ENCODE results near the gene CAMK1D.

CAMK1D gene

GRCh38 chr10:12465385-12466136 lies 116.2 kb downstream of the CAMK1D start:
- Histone ChIP-seq H3K79me2 (ENCODE audit: insufficient read depth, low read length) (no peaks in the 10 kb centered on the region), H3K4me3 (ENCODE audit: low read depth in 1 of 2, low read length in 2 of 2) (no peak overlapping the region), H3K36me3 (ENCODE audit: insufficient read depth, low read length) (no peaks in the 10 kb centered on the region), H3K4me2 (ENCODE audit: insufficient read depth, low read length) (no peak overlapping the region), H3K27ac (ENCODE audit: low read length) (no peak overlapping the region), H4K20me1 (ENCODE audit: insufficient read depth, low read length) (peaks cover 8% of the 10 kb centered on the region), H3K4me1 (ENCODE audit: insufficient read depth, low read length) (no peaks in the 10 kb centered on the region), H2AFZ (ENCODE audit: low read depth, low read length) (no peak overlapping the region), H3K27me3 (ENCODE audit: insufficient read depth, low read length, poor library complexity) (no peaks in the 10 kb centered on the region), H3K9ac (ENCODE audit: low read depth, low read length) (no peak overlapping the region), H3K9me3 (ENCODE audit: insufficient read depth, low read length, severe bottlenecking) (no peaks in the 10 kb centered on the region)
- no peak for ATAC-seq (ENCODE audit: insufficient read depth, low read depth)
- DNase-seq, result no peak
- TF ChIP-seq CTCF (IDR thresholded peaks at IDR 0.05; ENCODE audit: borderline replicate concordance, extremely low read depth, low read length, poor library complexity, severe bottlenecking) (no peak), EZH2 (IDR thresholded peaks at IDR 0.05; ENCODE audit: borderline replicate concordance, low read depth, low read length, severe bottlenecking) (no peak)

GRCh38 chr10:12466704-12467305 lies 117.5 kb downstream of the CAMK1D start:
- no peaks in the 10 kb centered on the region for H3K79me2 ChIP-seq (ENCODE audit: insufficient read depth, low read length)
- no peak for TF ChIP-seq EZH2 (IDR thresholded peaks at IDR 0.05; ENCODE audit: borderline replicate concordance, low read depth, low read length, severe bottlenecking)
- no peak for TF ChIP-seq CTCF (IDR thresholded peaks at IDR 0.05; ENCODE audit: borderline replicate concordance, extremely low read depth, low read length, poor library complexity, severe bottlenecking)
- DNase-seq (no peak), ATAC-seq (ENCODE audit: insufficient read depth, low read depth) (no peak)
- H3K4me2 ChIP-seq (ENCODE audit: insufficient read depth, low read length), result no peak overlapping the region
- no peaks in the 10 kb centered on the region for H3K36me3 ChIP-seq (ENCODE audit: insufficient read depth, low read length)
- H3K4me3 ChIP-seq (ENCODE audit: low read depth in 1 of 2, low read length in 2 of 2), result no peak overlapping the region
- H3K9me3 ChIP-seq (ENCODE audit: insufficient read depth, low read length, severe bottlenecking), result no peaks in the 10 kb centered on the region
- peaks cover 12% of the 10 kb centered on the region for H4K20me1 ChIP-seq (ENCODE audit: insufficient read depth, low read length)
- no peak overlapping the region for H2AFZ ChIP-seq (ENCODE audit: low read depth, low read length)
- no peak overlapping the region for H3K9ac ChIP-seq (ENCODE audit: low read depth, low read length)
- no peak overlapping the region for H3K27ac ChIP-seq (ENCODE audit: low read length)
- no peaks in the 10 kb centered on the region for H3K4me1 ChIP-seq (ENCODE audit: insufficient read depth, low read length)
- H3K27me3 ChIP-seq (ENCODE audit: insufficient read depth, low read length, poor library complexity), result no peaks in the 10 kb centered on the region

DNA sequence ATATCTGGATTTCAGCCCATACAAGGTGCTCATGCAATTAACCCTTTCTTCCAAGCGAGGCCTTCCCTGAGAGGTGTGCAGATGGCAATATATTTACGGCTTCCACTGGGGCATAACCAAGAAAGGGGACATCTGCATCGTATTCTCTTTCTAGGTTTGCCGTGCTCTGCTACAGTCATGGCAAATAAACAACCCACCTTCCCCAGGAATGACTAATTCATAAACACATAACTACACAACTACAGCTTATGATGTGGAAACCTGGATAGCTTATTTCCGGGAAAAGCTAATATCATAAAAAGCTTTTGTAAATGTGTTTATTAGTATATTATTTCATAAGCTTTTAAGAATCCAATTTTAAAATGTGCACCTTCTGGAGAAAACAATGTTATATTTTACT lies 120.0 kb downstream of the CAMK1D start:
- no peaks in the 10 kb centered on the region for H3K4me1 ChIP-seq (ENCODE audit: insufficient read depth, low read length)
- H3K9me3 ChIP-seq (ENCODE audit: insufficient read depth, low read length, severe bottlenecking), result no peaks in the 10 kb centered on the region
- no peaks in the 10 kb centered on the region for H3K27me3 ChIP-seq (ENCODE audit: insufficient read depth, low read length, poor library complexity)
- no peaks in the 10 kb centered on the region for H3K36me3 ChIP-seq (ENCODE audit: insufficient read depth, low read length)
- no peak overlapping the region for H3K9ac ChIP-seq (ENCODE audit: low read depth, low read length)
- no peak for TF ChIP-seq CTCF (IDR thresholded peaks at IDR 0.05; ENCODE audit: borderline replicate concordance, extremely low read depth, low read length, poor library complexity, severe bottlenecking)
- no peak for TF ChIP-seq EZH2 (IDR thresholded peaks at IDR 0.05; ENCODE audit: borderline replicate concordance, low read depth, low read length, severe bottlenecking)
- ATAC-seq (ENCODE audit: insufficient read depth, low read depth) (no peak), DNase-seq (no peak)
- peaks cover 12% of the 10 kb centered on the region for H4K20me1 ChIP-seq (ENCODE audit: insufficient read depth, low read length)
- no peak overlapping the region for H3K4me3 ChIP-seq (ENCODE audit: low read depth in 1 of 2, low read length in 2 of 2)
- H3K79me2 ChIP-seq (ENCODE audit: insufficient read depth, low read length), result no peaks in the 10 kb centered on the region
- no peak overlapping the region for H3K4me2 ChIP-seq (ENCODE audit: insufficient read depth, low read length)
- H2AFZ ChIP-seq (ENCODE audit: low read depth, low read length), result no peak overlapping the region
- H3K27ac ChIP-seq (ENCODE audit: low read length), result no peak overlapping the region

Data from DND-41 (cell line).